Lower leg skin (tissue), 3 donors: ENCODE measurements around the gene DNAH8.

Experiments
- CTCF ChIP-seq, 3 donors: fragments of 450-650 bp; IDR thresholded peaks; one replicate each; pipeline ENCODE4 v1.5.1; 2016; ENCODE audit warnings: antibody characterized with exemption in 3 of 3, mild to moderate bottlenecking in 3 of 3, moderate library complexity in 2 of 3
- POLR2A ChIP-seq, 2 donors: fragments of 450-650 bp; IDR thresholded peaks; one replicate each; pipeline ENCODE4 v1.6.1; 2016 to 2017; ENCODE audit warnings: antibody characterized with exemption in 2 of 2, mild to moderate bottlenecking in 1 of 2, moderate library complexity in 1 of 2

GRCh38 chr6:38857815-38858214 lies 142.7 kb downstream of the DNAH8 start:
- no peak for TF ChIP-seq POLR2A (IDR thresholded peaks at IDR 0.05)
- TF ChIP-seq CTCF (IDR thresholded peaks at IDR 0.05) = no peak
